ENCODE results near the gene OLIG2. TPM values are rescaled to one million over a fixed set of nuclear protein-coding genes. Genes with fewer than 3 reads are reported as not detected.

OLIG2 gene
- polyA plus RNA-seq, 1 experiment: not detected

GRCh38 chr21:33013626-33014025 lies 12.1 kb upstream of the OLIG2 start:
- DNase-seq (ENCODE audit: low read depth): no peak
- Histone ChIP-seq H3K4me3 (ENCODE audit: low read depth, low read length) (no peak overlapping the region), H3K36me3 (ENCODE audit: control insufficient read depth, insufficient read depth, low read length) (no peaks in the 10 kb centered on the region), H3K27me3 (ENCODE audit: control insufficient read depth, insufficient read depth, low read length) (peaks cover 7% of the 10 kb centered on the region; the same call in 1 of the 2 replicates)
- ChIA-PET CTCF (no interaction called here), POLR2A (no interaction called here)
- no peak for TF ChIP-seq CTCF (IDR thresholded peaks at IDR 0.05; ENCODE audit: insufficient read depth, low read depth, low read length)

- POLR2A ChIA-PET: interaction anchor here (0.6 kb wide), 1 partner anchor 143 kb away, joined by 3 read pairs; no protein-coding TSS in a partner anchor
- DNase-seq (ENCODE audit: low read depth): no peak
- CTCF ChIA-PET: no interaction called here
- H3K27me3 ChIP-seq (ENCODE audit: control insufficient read depth, insufficient read depth, low read length): peaks cover 13% of the 10 kb centered on the region
- H3K4me3 ChIP-seq (ENCODE audit: low read depth, low read length): no peak overlapping the region
- H3K36me3 ChIP-seq (ENCODE audit: control insufficient read depth, insufficient read depth, low read length): no peaks in the 10 kb centered on the region
- no peak for TF ChIP-seq CTCF (IDR thresholded peaks at IDR 0.05; ENCODE audit: insufficient read depth, low read depth, low read length)
Measured at GRCh38 chr21:33014331-33014730, 11.4 kb upstream of the OLIG2 start.

GRCh38 chr21:33015096-33015495 lies 10.6 kb upstream of the OLIG2 start:
- H3K4me3 ChIP-seq (ENCODE audit: low read depth, low read length): no peak overlapping the region
- POLR2A ChIA-PET: no interaction called here
- no peaks in the 10 kb centered on the region for H3K36me3 ChIP-seq (ENCODE audit: control insufficient read depth, insufficient read depth, low read length)
- no peak for DNase-seq (ENCODE audit: low read depth)
- TF ChIP-seq CTCF (IDR thresholded peaks at IDR 0.05; ENCODE audit: insufficient read depth, low read depth, low read length): no peak
- peaks cover 19% of the 10 kb centered on the region for H3K27me3 ChIP-seq (ENCODE audit: control insufficient read depth, insufficient read depth, low read length)
- CTCF ChIA-PET: no interaction called here

DNA sequence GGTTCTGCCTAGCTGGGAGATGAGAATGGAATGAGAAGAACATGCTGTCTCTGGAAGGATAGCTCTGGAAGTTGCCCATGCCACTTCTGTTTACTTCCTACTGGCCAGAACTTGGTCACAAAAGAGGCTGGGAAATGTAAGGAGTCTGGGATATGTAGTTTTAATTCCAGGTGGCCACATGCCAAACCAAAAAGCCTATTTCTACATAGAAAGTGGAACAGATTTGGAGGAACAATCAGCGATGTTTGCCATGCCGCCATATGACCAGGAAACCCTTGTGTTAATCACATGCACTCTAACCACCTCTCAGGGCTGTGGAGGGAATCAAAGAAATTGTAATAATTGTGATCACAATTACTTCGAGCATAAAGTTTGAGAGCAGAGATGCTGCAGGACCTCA lies 10.0 kb upstream of the OLIG2 start:
- POLR2A ChIA-PET: no interaction called here
- no peak for DNase-seq (ENCODE audit: low read depth)
- Histone ChIP-seq H3K27me3 (ENCODE audit: control insufficient read depth, insufficient read depth, low read length) (peaks cover 24% of the 10 kb centered on the region), H3K36me3 (ENCODE audit: control insufficient read depth, insufficient read depth, low read length) (no peaks in the 10 kb centered on the region), H3K4me3 (ENCODE audit: low read depth, low read length) (no peak overlapping the region)
- CTCF ChIA-PET: no interaction called here
- TF ChIP-seq CTCF (IDR thresholded peaks at IDR 0.05; ENCODE audit: insufficient read depth, low read depth, low read length): no peak

DNA sequence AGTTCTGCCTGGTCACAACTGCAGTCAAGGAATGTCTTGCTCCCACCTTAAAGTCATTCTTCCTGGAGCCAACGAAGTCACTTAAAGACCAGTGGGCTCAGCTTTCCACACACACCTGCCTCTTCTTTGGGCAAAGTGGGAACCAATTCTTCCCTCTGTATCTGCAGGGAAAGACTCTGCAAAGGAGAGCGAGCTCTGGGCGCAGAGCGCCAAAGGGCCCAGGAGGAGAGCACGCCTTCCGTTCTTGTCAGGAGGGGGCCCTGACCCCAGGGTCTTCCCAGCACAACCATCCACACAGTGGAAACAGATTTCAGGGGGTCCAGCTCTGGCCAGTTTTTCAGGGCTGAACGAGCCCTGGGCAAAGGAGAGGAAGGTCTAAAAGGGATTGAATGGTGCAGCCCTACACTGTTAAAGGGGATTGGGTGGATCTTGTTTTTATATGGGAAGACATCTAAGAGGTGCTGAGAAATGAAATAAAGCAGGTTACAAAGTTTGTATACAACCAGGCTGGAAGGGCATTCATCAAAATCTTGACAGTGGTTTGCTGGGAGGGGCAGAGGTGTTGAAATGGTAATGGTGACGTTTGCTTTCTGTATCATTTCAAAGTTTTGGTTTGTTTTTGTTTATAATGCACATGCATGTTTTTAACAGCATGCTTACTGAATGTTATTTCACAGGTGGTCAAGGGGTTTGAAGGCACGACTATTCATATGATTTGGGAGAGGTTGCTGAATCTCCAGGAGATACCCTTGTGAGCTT lies 6.8 kb upstream of the OLIG2 start:
- ChIA-PET CTCF (no interaction called here), POLR2A (no interaction called here)
- DNase-seq (ENCODE audit: low read depth): no peak
- Histone ChIP-seq H3K27me3 (ENCODE audit: control insufficient read depth, insufficient read depth, low read length) (peaks cover 52% of the 10 kb centered on the region), H3K4me3 (ENCODE audit: low read depth, low read length) (no peak overlapping the region), H3K36me3 (ENCODE audit: control insufficient read depth, insufficient read depth, low read length) (no peaks in the 10 kb centered on the region)
- TF ChIP-seq CTCF (IDR thresholded peaks at IDR 0.05; ENCODE audit: insufficient read depth, low read depth, low read length): no peak
